ENCODE measurements around the gene OR1M1. TPM values are rescaled to one million over a fixed set of nuclear protein-coding genes. Genes with fewer than 3 reads are reported as not detected.

OR1M1 gene
- total and polyA plus RNA-seq, 11 donors, result not detected

- no peak for DNase-seq
- TF ChIP-seq POLR2A (IDR thresholded peaks at IDR 0.05) (no peak), CTCF (IDR thresholded peaks at IDR 0.05) (no peak)
- no peak overlapping the region for H3K4me3 ChIP-seq
- H3K27ac ChIP-seq, result no peak overlapping the region
- H3K27me3 ChIP-seq, result peaks cover 0 to 40% (median 0%) of the 10 kb centered on the region in 9 donors
- intact Hi-C loops (cut with DNase I), result no loop called here
- H3K36me3 ChIP-seq, result no peaks in the 10 kb centered on the region
- 38 to 71% (median 58%) methylated on average over 2 of the region's 2 CpGs for WGBS, 4 donors
- no peak for ATAC-seq
- no peaks in the 10 kb centered on the region for H3K9me3 ChIP-seq
- no peaks in the 10 kb centered on the region for H3K4me1 ChIP-seq
These were observed 23.1 kb downstream of the OR1M1 start for GRCh38 chr19:9109959-9110358.

- 75 to 87% (median 86%) methylated on average over 2 of the region's 2 CpGs for WGBS, 4 donors
- H3K27ac ChIP-seq, result no peak within 1 kb of the TSS
- no peaks in the 10 kb centered on the region for H3K9me3 ChIP-seq
- intact Hi-C loops (cut with DNase I), result no loop called here
- H3K4me3 ChIP-seq, result no peak within 1 kb of the TSS
- DNase-seq, result no peak
- no peaks in the 10 kb centered on the region for H3K36me3 ChIP-seq
- peaks cover 0 to 36% (median 0%) of the 10 kb centered on the region in 9 donors for H3K27me3 ChIP-seq
- ATAC-seq, result no peak
- H3K4me1 ChIP-seq, result no peaks in the 10 kb centered on the region
- TF ChIP-seq CTCF (IDR thresholded peaks at IDR 0.05), result no peak
- no peak for TF ChIP-seq POLR2A (IDR thresholded peaks at IDR 0.05)
These were observed 28.5 kb downstream of the OR1M1 start, which contains the start of gene OR7G1 for GRCh38 chr19:9115307-9115813. TSS of gene OR7G1 (minus strand) at chr19:9115763. CDS start at chr19:9115763, 0 bp downstream.

GRCh38 chr19:9116547-9116946 is 29.7 kb downstream of the OR1M1 start:
- WGBS, 4 donors, result 42 to 53% (median 50%) methylated on average over 5 of the region's 5 CpGs
- ATAC-seq, result no peak
- Histone ChIP-seq H3K9me3 (no peaks in the 10 kb centered on the region), H3K36me3 (no peaks in the 10 kb centered on the region), H3K4me1 (no peaks in the 10 kb centered on the region), H3K4me3 (no peak overlapping the region), H3K27me3 (peaks cover 0 to 35% (median 0%) of the 10 kb centered on the region in 9 donors), H3K27ac (no peak overlapping the region)
- TF ChIP-seq POLR2A (IDR thresholded peaks at IDR 0.05) (no peak), CTCF (IDR thresholded peaks at IDR 0.05) (no peak)
- DNase-seq, result no peak
- intact Hi-C loops (cut with DNase I), result no loop called here

- Histone ChIP-seq H3K27me3 (peaks cover 0 to 29% (median 6%) of the 10 kb centered on the region in 9 donors), H3K9me3 (no peaks in the 10 kb centered on the region), H3K36me3 (no peaks in the 10 kb centered on the region), H3K27ac (no peak within 1 kb of the TSS), H3K4me1 (no peaks in the 10 kb centered on the region), H3K4me3 (no peak within 1 kb of the TSS)
- ATAC-seq (no peak), DNase-seq (no peak)
- intact Hi-C loops (cut with DNase I), result no loop called here
- 70 to 90% (median 79%) methylated on average over 1 of the region's 1 CpG; no CpG with 5 or more reads in 1 of the 4 donors for WGBS, 4 donors
- TF ChIP-seq POLR2A (IDR thresholded peaks at IDR 0.05) (no peak), CTCF (IDR thresholded peaks at IDR 0.05) (no peak)
These were observed 40.1 kb downstream of the OR1M1 start, which contains the start of gene OR7G3 for GRCh38 chr19:9126900-9127405. TSS of gene OR7G3 (minus strand) at chr19:9126950. CDS start at chr19:9126950, 0 bp downstream.

All from heart left ventricle (tissue), 16 donors.